ENCODE data around the gene PRMT7. TPM values are rescaled to one million over a fixed set of nuclear protein-coding genes. Genes with fewer than 3 reads are reported as not detected.
A peak's percentile ranks its signal among the peaks of the same experiment; 100 is the strongest.

PRMT7 gene
- 30.0 TPM for total RNA-seq
- long read RNA-seq, partial matches to known transcripts, result 3 of 45 reads
- long read RNA-seq, other reads (novel, unspliced or antisense), result 41 of 45 reads

- H3K27ac ChIP-seq, result peak within 1 kb of the TSS; percentile 82
- DNase-seq, result peak; percentile 95
- intact Hi-C loops (cut with DNase I), result no loop called here
- no peaks in the 10 kb centered on the region for H3K9me3 ChIP-seq
- peak; percentile 100 for ATAC-seq
- peaks cover 25% of the 10 kb centered on the region for H3K4me1 ChIP-seq
- peak within 1 kb of the TSS; percentile 92 for H3K4me3 ChIP-seq
- peak; percentile 37 for TF ChIP-seq CTCF (IDR thresholded peaks at IDR 0.05)
- peaks cover 39% of the 10 kb centered on the region for H3K36me3 ChIP-seq
- H3K27me3 ChIP-seq, result no peaks in the 10 kb centered on the region
These were observed at the start of gene PRMT7, which contains the start of gene SLC7A6OS for GRCh38 chr16:68310774-68311511. Gene PRMT7 (plus strand): TSS chr16:68311019. CDS start chr16:68315980, 4,961 bp downstream. Gene SLC7A6OS (minus strand): TSS chr16:68310946. CDS start chr16:68310926, 20 bp downstream.

GRCh38 chr16:68263559-68264127 is 47.2 kb upstream of the PRMT7 start:
- no peaks in the 10 kb centered on the region for H3K27me3 ChIP-seq
- no peak for TF ChIP-seq CTCF (IDR thresholded peaks at IDR 0.05)
- peaks cover 19% of the 10 kb centered on the region for H3K4me1 ChIP-seq
- H3K27ac ChIP-seq, result peak overlapping the region; percentile 93
- intact Hi-C loops (cut with DNase I), result loop anchor here (5.0 kb wide), 1 partner anchor 64 kb away; no protein-coding TSS in a partner anchor
- DNase-seq, result no peak
- ATAC-seq, result no peak
- H3K4me3 ChIP-seq, result peak overlapping the region; percentile 87
- H3K9me3 ChIP-seq, result no peaks in the 10 kb centered on the region
- peaks cover 17% of the 10 kb centered on the region for H3K36me3 ChIP-seq

- Histone ChIP-seq H3K27me3 (no peaks in the 10 kb centered on the region), H3K4me3 (peak within 1 kb of the TSS; percentile 87), H3K9me3 (no peaks in the 10 kb centered on the region), H3K4me1 (peaks cover 19% of the 10 kb centered on the region), H3K27ac (peak within 1 kb of the TSS; percentile 93), H3K36me3 (peaks cover 13% of the 10 kb centered on the region)
- DNase-seq, result peak; percentile 91
- ATAC-seq, result peak; percentile 84
- intact Hi-C loops (cut with DNase I), result loop anchor here (5.0 kb wide), 1 partner anchor 63 kb away; no protein-coding TSS in a partner anchor
- TF ChIP-seq CTCF (IDR thresholded peaks at IDR 0.05), result peak; percentile 77
These were observed 46.4 kb upstream of the PRMT7 start, which contains the start of gene SLC7A6 for GRCh38 chr16:68264128-68265077. Gene SLC7A6 (plus strand): TSS chr16:68264526. CDS start chr16:68274727, 10,201 bp downstream.

- intact Hi-C loops (cut with DNase I), result no loop called here
- no peaks in the 10 kb centered on the region for H3K9me3 ChIP-seq
- peak overlapping the region; percentile 87 for H3K4me3 ChIP-seq
- DNase-seq (peak; percentile 87), ATAC-seq (peak; percentile 76)
- no peak for TF ChIP-seq CTCF (IDR thresholded peaks at IDR 0.05)
- peaks cover 4% of the 10 kb centered on the region for H3K36me3 ChIP-seq
- no peaks in the 10 kb centered on the region for H3K27me3 ChIP-seq
- peaks cover 19% of the 10 kb centered on the region for H3K4me1 ChIP-seq
- peak overlapping the region; percentile 93 for H3K27ac ChIP-seq
These were observed 45.5 kb upstream of the PRMT7 start for GRCh38 chr16:68265078-68265920.

Data from upper lobe of right lung (tissue), 1 donor.